GM19452 (cell line): ENCODE results near the gene F8.

Experiments used
- ATAC-seq: cut with Tn5 transposase; IDR thresholded peaks from one replicate; pipeline ENCODE4 v1.9.1; 2021; ENCODE audit not compliant: unreplicated experiment

F8 gene

GRCh38 chrX:155022585-155022984 lies at the start of gene F8:
Gene F8 (minus strand): TSS chrX:155022723. CDS start chrX:155022552, 171 bp downstream.
- no peak for ATAC-seq

GRCh38 chrX:155071694-155072280 lies 49.3 kb upstream of the F8 start:
- ATAC-seq = no peak

- peak; percentile 86 for ATAC-seq
Observed at GRCh38 chrX:155070975-155071693, 48.6 kb upstream of the F8 start, which contains the start of the genes BRCC3, CMC4 and MTCP1. Gene BRCC3 (plus strand): TSS chrX:155071508. CDS start chrX:155071528, 20 bp downstream. Gene CMC4 (minus strand): TSS chrX:155071136. CDS start chrX:155064023, 7,113 bp downstream. Gene MTCP1 (minus strand): TSS chrX:155071136. CDS start chrX:155066010, 5,126 bp downstream.

GRCh38 chrX:155070663-155070974 lies 48.1 kb upstream of the F8 start:
- ATAC-seq = peak; percentile 10

GRCh38 chrX:155070038-155070437 lies 47.5 kb upstream of the F8 start:
- no peak for ATAC-seq

GRCh38 chrX:155069414-155069813 lies 46.9 kb upstream of the F8 start:
- no peak for ATAC-seq

- ATAC-seq = no peak
Observed at GRCh38 chrX:155068165-155068564, 45.6 kb upstream of the F8 start.

- no peak for ATAC-seq
Observed at GRCh38 chrX:155065035-155065734, 42.7 kb upstream of the F8 start.

- ATAC-seq = no peak
Observed at GRCh38 chrX:155061760-155062159, 39.2 kb upstream of the F8 start.

- peak; percentile 65 for ATAC-seq
Observed at GRCh38 chrX:155056877-155057792, 34.6 kb upstream of the F8 start.

GRCh38 chrX:155056471-155056870 lies 33.9 kb upstream of the F8 start:
- no peak for ATAC-seq

- no peak for ATAC-seq
Observed at GRCh38 chrX:155055494-155055893, 33.0 kb upstream of the F8 start.

- ATAC-seq = no peak
Observed at GRCh38 chrX:155054255-155054654, 31.7 kb upstream of the F8 start.

GRCh38 chrX:155053656-155054055 lies 31.1 kb upstream of the F8 start:
- no peak for ATAC-seq

- ATAC-seq = no peak
Observed at GRCh38 chrX:155052738-155053498, 30.4 kb upstream of the F8 start.

GRCh38 chrX:155048977-155049619 lies 26.6 kb upstream of the F8 start:
- ATAC-seq = no peak

GRCh38 chrX:155046811-155047528 lies 24.4 kb upstream of the F8 start:
- no peak for ATAC-seq

GRCh38 chrX:155046129-155046810 lies 23.7 kb upstream of the F8 start:
- ATAC-seq = no peak

- no peak for ATAC-seq
Observed at GRCh38 chrX:155035688-155036087, 13.2 kb upstream of the F8 start.
